GM23338 (cell line): ENCODE measurements around the gene SCLY.

Experiments
- CREB1 ChIP-seq: fragments of 250-450 bp; sonication (Bioruptor Pico); IDR thresholded peaks from 2 replicates; pipeline ENCODE4 v1.5.0; 2020; ENCODE audit warnings: low read depth, mild to moderate bottlenecking, moderate library complexity
- EZH2 ChIP-seq: fragments of 200-600 bp; sonication (generic); IDR thresholded peaks from one replicate; pipeline ENCODE4 v1.8.0; 2017; ENCODE audit warnings: antibody characterized with exemption, mild to moderate bottlenecking, low read depth; ENCODE audit not compliant: unreplicated experiment
- JUNB ChIP-seq: IDR thresholded peaks from one replicate; pipeline ENCODE4 v1.6.1; 2016; ENCODE audit warnings: antibody characterized with exemption; ENCODE audit not compliant: unreplicated experiment
- POLR2AphosphoS5 ChIP-seq: IDR thresholded peaks from 2 replicates; pipeline ENCODE4 v1.6.1; 2016; ENCODE audit warnings: antibody characterized with exemption, low read depth
- TF ChIP-seq, protein P1 (sequence below), 2 experiments: fragments of 200-600 bp in 1 of 2; sonication (generic) in 1 of 2; conservative IDR thresholded peaks; 2 replicates each; pipeline versions ENCODE4 v1.5.1 to v1.6.1; 2016 to 2017; ENCODE audit warnings: antibody characterized with exemption in 2 of 2, low read depth in 2 of 2, mild to moderate bottlenecking in 2 of 2, moderate library complexity in 1 of 2
- TF ChIP-seq, protein P2 (sequence below): IDR thresholded peaks from 2 replicates; pipeline ENCODE4 v1.6.1; 2016; ENCODE audit warnings: antibody characterized with exemption

GRCh38 chr2:238133499-238134392 is 72.9 kb downstream of the SCLY start:
- TF ChIP-seq, protein P1, sequence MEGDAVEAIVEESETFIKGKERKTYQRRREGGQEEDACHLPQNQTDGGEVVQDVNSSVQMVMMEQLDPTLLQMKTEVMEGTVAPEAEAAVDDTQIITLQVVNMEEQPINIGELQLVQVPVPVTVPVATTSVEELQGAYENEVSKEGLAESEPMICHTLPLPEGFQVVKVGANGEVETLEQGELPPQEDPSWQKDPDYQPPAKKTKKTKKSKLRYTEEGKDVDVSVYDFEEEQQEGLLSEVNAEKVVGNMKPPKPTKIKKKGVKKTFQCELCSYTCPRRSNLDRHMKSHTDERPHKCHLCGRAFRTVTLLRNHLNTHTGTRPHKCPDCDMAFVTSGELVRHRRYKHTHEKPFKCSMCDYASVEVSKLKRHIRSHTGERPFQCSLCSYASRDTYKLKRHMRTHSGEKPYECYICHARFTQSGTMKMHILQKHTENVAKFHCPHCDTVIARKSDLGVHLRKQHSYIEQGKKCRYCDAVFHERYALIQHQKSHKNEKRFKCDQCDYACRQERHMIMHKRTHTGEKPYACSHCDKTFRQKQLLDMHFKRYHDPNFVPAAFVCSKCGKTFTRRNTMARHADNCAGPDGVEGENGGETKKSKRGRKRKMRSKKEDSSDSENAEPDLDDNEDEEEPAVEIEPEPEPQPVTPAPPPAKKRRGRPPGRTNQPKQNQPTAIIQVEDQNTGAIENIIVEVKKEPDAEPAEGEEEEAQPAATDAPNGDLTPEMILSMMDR (conservative IDR thresholded peaks at IDR 0.05; ENCODE audit: low read depth in 2 of 2) = peak in 1 of 2 experiments; percentile 22; a peak in 2 of 4 replicates
- TF ChIP-seq POLR2AphosphoS5 (no peak), JUNB (no peak), EZH2 (no peak), CREB1 (no peak)
- TF ChIP-seq, protein P2, sequence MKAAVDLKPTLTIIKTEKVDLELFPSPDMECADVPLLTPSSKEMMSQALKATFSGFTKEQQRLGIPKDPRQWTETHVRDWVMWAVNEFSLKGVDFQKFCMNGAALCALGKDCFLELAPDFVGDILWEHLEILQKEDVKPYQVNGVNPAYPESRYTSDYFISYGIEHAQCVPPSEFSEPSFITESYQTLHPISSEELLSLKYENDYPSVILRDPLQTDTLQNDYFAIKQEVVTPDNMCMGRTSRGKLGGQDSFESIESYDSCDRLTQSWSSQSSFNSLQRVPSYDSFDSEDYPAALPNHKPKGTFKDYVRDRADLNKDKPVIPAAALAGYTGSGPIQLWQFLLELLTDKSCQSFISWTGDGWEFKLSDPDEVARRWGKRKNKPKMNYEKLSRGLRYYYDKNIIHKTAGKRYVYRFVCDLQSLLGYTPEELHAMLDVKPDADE = no peak
